ENCODE measurements around the gene JMY. TPM values are rescaled to one million over a fixed set of nuclear protein-coding genes. Genes with fewer than 3 reads are reported as not detected.

Gene JMY
- total RNA-seq, 1 donor from 2014 or later = 19.5 TPM

GRCh38 chr5:79227484-79228025, 8.4 kb upstream of the JMY start:
- no peak for TF ChIP-seq CTCF (IDR thresholded peaks at IDR 0.05)
- H3K36me3 Mint-ChIP-seq (ENCODE audit: unreplicated experiment) = peaks cover 6% of the 10 kb centered on the region
- no peak overlapping the region for H3K27ac Mint-ChIP-seq (ENCODE audit: unreplicated experiment)
- no peak for DNase-seq (ENCODE audit: extremely low spot score, unreplicated experiment)
- no peaks in the 10 kb centered on the region for H3K27me3 Mint-ChIP-seq (ENCODE audit: unreplicated experiment)
- no peaks in the 10 kb centered on the region for H3K9me3 Mint-ChIP-seq (ENCODE audit: unreplicated experiment)
- H3K4me1 Mint-ChIP-seq (ENCODE audit: unreplicated experiment) = no peaks in the 10 kb centered on the region
- no peak overlapping the region for H3K4me3 Mint-ChIP-seq (ENCODE audit: unreplicated experiment)

GRCh38 chr5:79229357-79230174, 6.4 kb upstream of the JMY start:
- TF ChIP-seq CTCF (IDR thresholded peaks at IDR 0.05) = no peak
- no peak overlapping the region for H3K27ac Mint-ChIP-seq (ENCODE audit: unreplicated experiment)
- peaks cover 2% of the 10 kb centered on the region for H3K36me3 Mint-ChIP-seq (ENCODE audit: unreplicated experiment)
- H3K9me3 Mint-ChIP-seq (ENCODE audit: unreplicated experiment) = no peaks in the 10 kb centered on the region
- H3K4me3 Mint-ChIP-seq (ENCODE audit: unreplicated experiment) = no peak overlapping the region
- no peaks in the 10 kb centered on the region for H3K27me3 Mint-ChIP-seq (ENCODE audit: unreplicated experiment)
- H3K4me1 Mint-ChIP-seq (ENCODE audit: unreplicated experiment) = no peaks in the 10 kb centered on the region
- no peak for DNase-seq (ENCODE audit: extremely low spot score, unreplicated experiment)

- no peak for DNase-seq (ENCODE audit: extremely low spot score, unreplicated experiment)
- H3K27me3 Mint-ChIP-seq (ENCODE audit: unreplicated experiment) = no peaks in the 10 kb centered on the region
Observed at GRCh38 chr5:79235261-79235633, 684 bp upstream of the JMY start.

GRCh38 chr5:79236362-79236969, 535 bp downstream of the JMY start:
- H3K9me3 Mint-ChIP-seq (ENCODE audit: unreplicated experiment) = no peaks in the 10 kb centered on the region
- peaks cover 6% of the 10 kb centered on the region for H3K36me3 Mint-ChIP-seq (ENCODE audit: unreplicated experiment)
- no peak for TF ChIP-seq CTCF (IDR thresholded peaks at IDR 0.05)
- H3K27ac Mint-ChIP-seq (ENCODE audit: unreplicated experiment) = no peak overlapping the region
- peaks cover 35% of the 10 kb centered on the region for H3K4me1 Mint-ChIP-seq (ENCODE audit: unreplicated experiment)
- no peaks in the 10 kb centered on the region for H3K27me3 Mint-ChIP-seq (ENCODE audit: unreplicated experiment)
- H3K4me3 Mint-ChIP-seq (ENCODE audit: unreplicated experiment) = peak overlapping the region; percentile 91
- DNase-seq (ENCODE audit: extremely low spot score, unreplicated experiment) = peak; percentile 85

More at GRCh38 chr5:79235261-79235633, 684 bp upstream of the JMY start:
- Mint-ChIP-seq H3K4me3 (ENCODE audit: unreplicated experiment) (peak overlapping the region; percentile 91), H3K9me3 (ENCODE audit: unreplicated experiment) (no peaks in the 10 kb centered on the region), H3K27ac (ENCODE audit: unreplicated experiment) (peak overlapping the region; percentile 91), H3K36me3 (ENCODE audit: unreplicated experiment) (peaks cover 6% of the 10 kb centered on the region), H3K4me1 (ENCODE audit: unreplicated experiment) (peaks cover 26% of the 10 kb centered on the region)
- TF ChIP-seq CTCF (IDR thresholded peaks at IDR 0.05) = no peak
